Natural killer cell (primary cell): ENCODE data around the gene PI16. TPM values are rescaled to one million over a fixed set of nuclear protein-coding genes. Genes with fewer than 3 reads are reported as not detected.

Source experiments
- ATAC-seq, 3 donors: fragments of 150-1000 bp in 2 of 3; fragments of 200-7000 bp in 1 of 3; cut with Tn5 transposase; 1 replicate in 1 of 3; 2 replicates in 2 of 3; pipeline ENCODE4 v1.10.0; 2021; ENCODE audit warnings: mild to moderate bottlenecking in 2 of 3, moderate library complexity in 2 of 3
- DNase-seq, 2 donors: peaks; one replicate each; pipeline versions ENCODE4 v3.0.0 to v3.0.0-alpha.2; 2013 to 2021; ENCODE audit warnings: mixed read lengths in 1 of 2
- H3K27ac ChIP-seq: one replicate; pipeline ENCODE4 v1.5.1; 2013; ENCODE audit warnings: mild to moderate bottlenecking, low read length
- H3K27me3 ChIP-seq: one replicate; pipeline ENCODE4 v1.6.1; 2013; ENCODE audit warnings: low read length; ENCODE audit not compliant: control insufficient read depth, insufficient read depth
- H3K36me3 ChIP-seq: one replicate; pipeline ENCODE4 v1.6.1; 2013; ENCODE audit warnings: low read length; ENCODE audit not compliant: control insufficient read depth, insufficient read depth
- H3K4me1 ChIP-seq: one replicate; pipeline ENCODE4 v1.6.1; 2013; ENCODE audit warnings: low read length; ENCODE audit not compliant: control insufficient read depth, insufficient read depth
- H3K4me3 ChIP-seq: one replicate; pipeline ENCODE4 v1.5.1; 2013; ENCODE audit warnings: low read length
- H3K9me3 ChIP-seq: one replicate; pipeline ENCODE4 v1.6.1; 2013; ENCODE audit warnings: low read length; ENCODE audit not compliant: control insufficient read depth, insufficient read depth
- H3K27ac Mint-ChIP-seq, 2 donors: one replicate each; pipeline ENCODE4 v1.8.0; 2022; ENCODE audit warnings: mild to moderate bottlenecking in 2 of 2, mixed read lengths in 2 of 2, moderate library complexity in 1 of 2
- H3K27me3 Mint-ChIP-seq, 2 donors: one replicate each; pipeline ENCODE4 v1.8.0; 2022; ENCODE audit warnings: low read depth in 2 of 2, mixed read lengths in 2 of 2
- H3K36me3 Mint-ChIP-seq: one replicate; pipeline ENCODE4 v1.8.0; 2022; ENCODE audit warnings: mixed read lengths
- H3K4me1 Mint-ChIP-seq, 2 donors: one replicate each; pipeline ENCODE4 v1.8.0; 2022; ENCODE audit warnings: mixed read lengths in 2 of 2
- H3K4me3 Mint-ChIP-seq: one replicate; pipeline ENCODE4 v1.8.0; 2022; ENCODE audit warnings: mild to moderate bottlenecking, moderate library complexity, mixed read lengths
- H3K9me3 Mint-ChIP-seq, 2 donors: one replicate each; pipeline ENCODE4 v1.8.0; 2022; ENCODE audit warnings: mixed read lengths in 2 of 2
- WGBS: methylation state at CpG from one replicate; pipeline ENCODE4 v1.1.7; 2013; ENCODE audit warnings: missing lambda C conversion rate; ENCODE audit not compliant: insufficient coverage; 5-methylcytosine and 5-hydroxymethylcytosine counted together
- intact Hi-C: fragments of 100-400 bp; cut with micrococcal nuclease; formaldehyde crosslinking; loops from one replicate; pipeline ENCODE4 v1.14.2; 2022
- total RNA-seq, 4 donors: library from RNA; stranded (reverse); fragments of 120-200 nt in 1 of 4; gene quantifications; one replicate each; pipeline versions ENCODE4 v1.2.3 to v1.2.4, GENCODE V29; 2013 to 2022
- TF ChIP-seq, protein P1 (sequence below): fragments of 200-600 bp; IDR thresholded peaks from one replicate; pipeline ENCODE4 v1.8.0; 2022; ENCODE audit warnings: antibody characterized with exemption

Gene PI16
- total RNA-seq, 3 donors from 2014 or later (not counting 1 experiment from before 2014, with no cell fraction given), result 0.33 to 1.8 (median 1.1) TPM

DNA sequence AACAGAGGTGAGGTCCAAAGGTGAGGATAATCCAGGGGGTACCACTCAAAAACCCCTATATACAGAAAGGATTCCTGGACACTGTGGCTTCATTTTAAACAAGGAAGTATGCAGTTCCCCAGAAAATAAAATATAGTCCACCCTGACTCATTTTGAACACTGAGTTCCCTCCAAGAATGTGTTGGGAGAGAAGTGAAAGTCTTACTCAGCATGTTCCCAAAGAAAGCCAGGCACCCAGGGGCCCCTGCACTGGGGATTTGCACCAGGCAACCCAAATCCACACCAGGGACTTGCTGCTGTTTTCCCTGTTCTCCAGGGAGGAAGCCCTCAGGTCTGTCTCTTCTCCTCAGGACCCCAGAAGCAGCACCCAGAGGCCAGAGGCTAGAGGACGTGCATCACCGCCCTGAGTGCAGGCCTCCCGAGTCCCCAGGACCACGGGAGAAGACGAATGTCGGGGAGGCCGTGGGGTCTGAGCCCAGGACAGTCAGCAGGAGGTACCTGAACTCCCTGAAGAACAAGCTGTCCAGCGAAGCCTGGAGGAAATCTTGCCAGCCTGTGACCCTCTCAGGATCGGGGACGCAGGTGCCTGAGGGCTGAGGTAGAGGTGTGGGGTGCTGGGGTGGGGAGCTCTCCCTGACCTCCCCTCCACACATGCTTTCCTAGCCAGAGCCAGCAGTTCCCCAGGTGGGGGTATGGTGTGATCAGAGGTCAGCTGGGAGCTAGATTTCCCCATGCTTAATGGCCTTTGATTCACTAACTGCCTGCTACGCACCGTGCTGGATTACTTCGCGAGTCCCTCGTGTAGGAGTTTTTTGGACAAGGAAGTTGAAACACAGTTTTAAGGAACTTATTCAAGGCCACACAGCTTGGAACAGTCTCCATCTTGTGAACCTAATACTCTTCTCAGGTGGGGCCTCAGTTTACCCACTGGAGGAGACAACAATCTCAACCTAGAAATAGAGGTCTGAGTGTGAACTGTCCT is 54.2 kb downstream of the PI16 start:
- Histone ChIP-seq H3K9me3 (no peaks in the 10 kb centered on the region), H3K4me1 (peaks cover 45% of the 10 kb centered on the region), H3K27me3 (no peaks in the 10 kb centered on the region), H3K36me3 (peaks cover 7% of the 10 kb centered on the region), H3K27ac (no peak overlapping the region), H3K4me3 (no peak overlapping the region)
- no peak overlapping the region for H3K27ac Mint-ChIP-seq
- TF ChIP-seq, protein P1, sequence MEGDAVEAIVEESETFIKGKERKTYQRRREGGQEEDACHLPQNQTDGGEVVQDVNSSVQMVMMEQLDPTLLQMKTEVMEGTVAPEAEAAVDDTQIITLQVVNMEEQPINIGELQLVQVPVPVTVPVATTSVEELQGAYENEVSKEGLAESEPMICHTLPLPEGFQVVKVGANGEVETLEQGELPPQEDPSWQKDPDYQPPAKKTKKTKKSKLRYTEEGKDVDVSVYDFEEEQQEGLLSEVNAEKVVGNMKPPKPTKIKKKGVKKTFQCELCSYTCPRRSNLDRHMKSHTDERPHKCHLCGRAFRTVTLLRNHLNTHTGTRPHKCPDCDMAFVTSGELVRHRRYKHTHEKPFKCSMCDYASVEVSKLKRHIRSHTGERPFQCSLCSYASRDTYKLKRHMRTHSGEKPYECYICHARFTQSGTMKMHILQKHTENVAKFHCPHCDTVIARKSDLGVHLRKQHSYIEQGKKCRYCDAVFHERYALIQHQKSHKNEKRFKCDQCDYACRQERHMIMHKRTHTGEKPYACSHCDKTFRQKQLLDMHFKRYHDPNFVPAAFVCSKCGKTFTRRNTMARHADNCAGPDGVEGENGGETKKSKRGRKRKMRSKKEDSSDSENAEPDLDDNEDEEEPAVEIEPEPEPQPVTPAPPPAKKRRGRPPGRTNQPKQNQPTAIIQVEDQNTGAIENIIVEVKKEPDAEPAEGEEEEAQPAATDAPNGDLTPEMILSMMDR, result no peak
- intact Hi-C loops, result no loop called here
- WGBS, result 95% methylated on average over 14 of the region's 15 CpGs
- no peaks in the 10 kb centered on the region for H3K9me3 Mint-ChIP-seq
- H3K27me3 Mint-ChIP-seq, result no peaks in the 10 kb centered on the region
- peaks cover 22 to 28% of the 10 kb centered on the region in 2 donors for H3K4me1 Mint-ChIP-seq
- DNase-seq, result no peak
- H3K36me3 Mint-ChIP-seq, result no peaks in the 10 kb centered on the region
- no peak for ATAC-seq
- H3K4me3 Mint-ChIP-seq, result no peak overlapping the region

GRCh38 chr6:37010402-37010892 is 55.9 kb downstream of the PI16 start:
- TF ChIP-seq, protein P1, result no peak
- H3K9me3 ChIP-seq, result no peaks in the 10 kb centered on the region
- Mint-ChIP-seq H3K27ac (no peak overlapping the region), H3K36me3 (no peaks in the 10 kb centered on the region), H3K9me3 (no peaks in the 10 kb centered on the region), H3K27me3 (no peaks in the 10 kb centered on the region), H3K4me3 (no peak overlapping the region), H3K4me1 (peaks cover 20 to 26% of the 10 kb centered on the region in 2 donors)
- intact Hi-C loops, result no loop called here
- H3K27me3 ChIP-seq, result no peaks in the 10 kb centered on the region
- no peak overlapping the region for H3K4me3 ChIP-seq
- H3K36me3 ChIP-seq, result peaks cover 7% of the 10 kb centered on the region
- peaks cover 33% of the 10 kb centered on the region for H3K4me1 ChIP-seq
- DNase-seq (no peak), ATAC-seq (no peak)
- WGBS, result 94% methylated on average over 10 of the region's 10 CpGs
- H3K27ac ChIP-seq, result no peak overlapping the region

DNA sequence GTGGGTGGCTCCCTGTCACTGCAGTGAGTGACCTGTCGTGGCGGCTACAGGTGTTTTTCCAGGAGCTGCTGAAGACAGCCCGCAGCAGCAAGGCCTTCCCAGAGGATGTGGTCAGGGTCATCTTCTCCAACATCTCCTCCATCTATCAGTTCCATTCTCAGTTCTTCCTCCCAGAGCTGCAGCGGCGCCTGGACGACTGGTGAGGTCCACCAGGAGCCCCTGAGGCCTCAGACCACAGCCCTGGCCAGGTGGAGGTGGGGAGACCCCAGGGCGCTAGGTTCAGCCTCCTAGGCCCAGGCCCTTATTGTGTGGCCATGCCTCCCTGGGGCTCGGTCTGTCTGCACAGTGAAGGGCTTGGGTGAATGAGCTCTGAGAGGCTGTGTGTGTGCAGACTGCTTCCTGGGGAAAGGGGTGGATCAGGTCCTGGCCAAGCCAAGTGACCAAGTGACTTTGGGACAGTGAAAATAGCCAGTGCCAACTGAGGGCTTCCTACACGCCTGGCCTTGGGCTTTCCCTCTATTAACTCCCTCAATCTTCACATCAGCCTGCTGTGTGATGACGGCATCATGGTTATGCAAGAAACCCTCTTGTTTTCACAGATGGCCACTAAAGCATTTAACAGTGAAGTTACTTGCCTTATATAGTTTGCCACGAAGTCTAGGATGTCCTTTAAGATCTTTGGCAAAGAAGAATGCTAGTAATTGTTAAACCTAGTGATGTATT is 57.3 kb downstream of the PI16 start:
- no peaks in the 10 kb centered on the region for H3K9me3 ChIP-seq
- Mint-ChIP-seq H3K4me3 (no peak overlapping the region), H3K4me1 (peaks cover 6 to 12% of the 10 kb centered on the region in 2 donors), H3K27ac (no peak overlapping the region), H3K36me3 (no peaks in the 10 kb centered on the region), H3K9me3 (no peaks in the 10 kb centered on the region), H3K27me3 (no peaks in the 10 kb centered on the region)
- WGBS, result 84% methylated on average over 11 of the region's 11 CpGs
- H3K4me3 ChIP-seq, result no peak overlapping the region
- intact Hi-C loops, result no loop called here
- DNase-seq, result no peak
- no peak overlapping the region for H3K27ac ChIP-seq
- H3K4me1 ChIP-seq, result peaks cover 20% of the 10 kb centered on the region
- ATAC-seq, result no peak
- no peaks in the 10 kb centered on the region for H3K27me3 ChIP-seq
- H3K36me3 ChIP-seq, result peaks cover 7% of the 10 kb centered on the region
- TF ChIP-seq, protein P1, result no peak
